ENCODE data around the gene CARF. TPM values are rescaled to one million over a fixed set of nuclear protein-coding genes. Genes with fewer than 3 reads are reported as not detected.

The CARF gene
- total RNA-seq, 1 donor from 2014 or later, result 5.5 TPM

Other genes starting within 250 kb of the CARF start
- 1.7 and 3.3 TPM in 2 replicates for gene ICA1L, start 40.5 kb upstream of the CARF start, total RNA-seq
- 17.8 and 52.9 TPM in 2 replicates for gene WDR12, start 602 bp upstream of the CARF start, total RNA-seq
- gene NBEAL1, start 102.6 kb downstream of the CARF start, total RNA-seq, result 8.8 and 11.5 TPM in 2 replicates